K562 (cell line): ENCODE measurements around the gene ANO9.
"Not testable (repeated sequence)": the region's sequence is repeated elsewhere in the genome, so short reads cannot be mapped to it uniquely, and the experiment has no call there.

Source experiments
- ARID4B ChIP-seq: sonication (generic); formaldehyde crosslinking; IDR thresholded peaks from 2 replicates; pipeline ENCODE4 v1.8.0; 2022; ENCODE audit warnings: mild to moderate bottlenecking, missing genetic modification reagents
- HMG20A ChIP-seq: fragments of 450-650 bp; formaldehyde crosslinking; conservative IDR thresholded peaks from 2 replicates; pipeline ENCODE4 v1.4.0; 2020; ENCODE audit warnings: mild to moderate bottlenecking, mixed read lengths

DNA sequence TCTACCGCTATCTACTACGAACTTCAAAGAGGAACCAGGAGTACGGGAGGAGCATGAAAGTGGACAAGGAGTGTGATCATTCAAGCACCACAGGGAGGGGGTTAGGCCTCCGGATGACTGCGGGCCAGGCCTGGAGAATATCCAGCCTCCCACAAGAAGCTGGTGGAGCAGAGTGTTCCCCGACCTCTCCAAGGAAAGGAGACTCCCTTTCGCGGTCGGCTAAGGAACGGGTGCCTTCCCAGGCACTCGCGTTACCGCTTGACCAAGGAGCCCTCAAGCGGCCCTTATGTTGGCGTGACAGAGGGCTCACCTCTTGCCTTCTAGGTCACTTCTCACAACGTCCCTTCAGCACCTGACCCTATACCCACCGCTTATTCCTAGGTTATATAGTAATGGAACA is 52.4 kb downstream of the ANO9 start:
- TF ChIP-seq ARID4B (CRISPR knock-in tag); HMG20A: not testable (repeated sequence)
